ENCODE measurements around the gene MDK.

DNA sequence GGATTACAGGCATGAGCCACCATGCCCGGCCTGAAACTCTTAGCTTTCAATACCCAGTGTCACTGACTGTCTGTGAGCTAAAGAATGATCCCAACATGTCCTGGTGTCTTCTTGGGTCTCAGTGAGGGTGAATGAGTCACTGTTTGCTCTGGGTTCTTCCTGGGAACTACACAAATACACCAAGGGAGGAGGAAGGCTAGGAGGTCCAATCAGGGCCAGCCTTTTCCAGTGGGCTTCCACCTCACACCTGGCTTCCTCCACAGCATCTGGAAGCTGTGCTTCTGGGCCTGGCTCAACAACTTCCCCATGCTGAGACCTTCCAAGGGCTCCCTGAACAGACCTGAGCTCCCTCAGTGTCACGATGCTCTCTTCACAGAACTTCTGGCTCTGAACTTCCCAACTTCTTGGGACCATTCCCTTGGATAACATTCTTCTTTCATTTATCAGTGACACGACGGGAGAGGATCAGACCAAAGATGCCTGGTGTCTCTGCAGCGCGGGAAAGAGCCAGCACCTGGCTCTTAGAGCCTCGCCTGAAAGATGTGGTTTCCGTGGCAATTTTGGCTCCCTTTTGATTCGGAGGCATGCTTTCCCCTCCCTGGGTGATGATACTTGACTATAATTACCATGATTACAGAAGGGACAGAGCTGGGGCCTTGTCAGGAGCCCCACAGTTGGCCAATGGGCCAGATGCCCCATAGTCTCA is 32.4 kb downstream of the MDK start:
- TF ChIP-seq POLR2AphosphoS5 (IDR thresholded peaks at IDR 0.05; ENCODE audit: low read depth, low read length): no peak
- TF ChIP-seq TAF1 (IDR thresholded peaks at IDR 0.05; ENCODE audit: borderline replicate concordance, insufficient read depth, low read length): no peak
- TF ChIP-seq SIN3A (IDR thresholded peaks at IDR 0.05; ENCODE audit: borderline replicate concordance, insufficient read depth, low read length): no peak
- TF ChIP-seq, protein P1, sequence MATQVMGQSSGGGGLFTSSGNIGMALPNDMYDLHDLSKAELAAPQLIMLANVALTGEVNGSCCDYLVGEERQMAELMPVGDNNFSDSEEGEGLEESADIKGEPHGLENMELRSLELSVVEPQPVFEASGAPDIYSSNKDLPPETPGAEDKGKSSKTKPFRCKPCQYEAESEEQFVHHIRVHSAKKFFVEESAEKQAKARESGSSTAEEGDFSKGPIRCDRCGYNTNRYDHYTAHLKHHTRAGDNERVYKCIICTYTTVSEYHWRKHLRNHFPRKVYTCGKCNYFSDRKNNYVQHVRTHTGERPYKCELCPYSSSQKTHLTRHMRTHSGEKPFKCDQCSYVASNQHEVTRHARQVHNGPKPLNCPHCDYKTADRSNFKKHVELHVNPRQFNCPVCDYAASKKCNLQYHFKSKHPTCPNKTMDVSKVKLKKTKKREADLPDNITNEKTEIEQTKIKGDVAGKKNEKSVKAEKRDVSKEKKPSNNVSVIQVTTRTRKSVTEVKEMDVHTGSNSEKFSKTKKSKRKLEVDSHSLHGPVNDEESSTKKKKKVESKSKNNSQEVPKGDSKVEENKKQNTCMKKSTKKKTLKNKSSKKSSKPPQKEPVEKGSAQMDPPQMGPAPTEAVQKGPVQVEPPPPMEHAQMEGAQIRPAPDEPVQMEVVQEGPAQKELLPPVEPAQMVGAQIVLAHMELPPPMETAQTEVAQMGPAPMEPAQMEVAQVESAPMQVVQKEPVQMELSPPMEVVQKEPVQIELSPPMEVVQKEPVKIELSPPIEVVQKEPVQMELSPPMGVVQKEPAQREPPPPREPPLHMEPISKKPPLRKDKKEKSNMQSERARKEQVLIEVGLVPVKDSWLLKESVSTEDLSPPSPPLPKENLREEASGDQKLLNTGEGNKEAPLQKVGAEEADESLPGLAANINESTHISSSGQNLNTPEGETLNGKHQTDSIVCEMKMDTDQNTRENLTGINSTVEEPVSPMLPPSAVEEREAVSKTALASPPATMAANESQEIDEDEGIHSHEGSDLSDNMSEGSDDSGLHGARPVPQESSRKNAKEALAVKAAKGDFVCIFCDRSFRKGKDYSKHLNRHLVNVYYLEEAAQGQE (IDR thresholded peaks at IDR 0.05; ENCODE audit: insufficient read depth in 1 of 2, low read depth in 2 of 2, low read length in 2 of 2): no peak
- no peak for TF ChIP-seq FOXP2 (optimal IDR thresholded peaks at IDR 0.05; ENCODE audit: borderline replicate concordance, extremely low read depth, extremely low read length, insufficient read depth)

Data from PFSK-1 (cell line).